NCI-H2171 treated with DMSO at 0.1 percent for 48 hours (cell line): ENCODE data around the gene NAT8L.
A peak's percentile ranks its signal among the peaks of the same experiment; 100 is the strongest.

Experiments
- DNase-seq: peaks from one replicate; lab custom pipeline; 2025; lab: John Stamatoyannopoulos, UW

Gene NAT8L

GRCh38 chr4:2046031-2046961, 12.8 kb upstream of the NAT8L start:
- no peak for DNase-seq

GRCh38 chr4:2047031-2047660, 12.0 kb upstream of the NAT8L start:
- DNase-seq: no peak

GRCh38 chr4:2047781-2048581, 11.1 kb upstream of the NAT8L start:
- DNase-seq: no peak

- no peak for DNase-seq
Observed at GRCh38 chr4:2048831-2049230, 10.3 kb upstream of the NAT8L start.

GRCh38 chr4:2049381-2049780, 9.7 kb upstream of the NAT8L start:
- DNase-seq: no peak

- no peak for DNase-seq
Observed at GRCh38 chr4:2049811-2050210, 9.3 kb upstream of the NAT8L start.

- DNase-seq: no peak
Observed at GRCh38 chr4:2051086-2051485, 8.0 kb upstream of the NAT8L start.

- no peak for DNase-seq
Observed at GRCh38 chr4:2054217-2054616, 4.9 kb upstream of the NAT8L start.

GRCh38 chr4:2057382-2058065, 1.6 kb upstream of the NAT8L start:
- no peak for DNase-seq

- DNase-seq: no peak
Observed at GRCh38 chr4:2058264-2059045, 672 bp upstream of the NAT8L start.

GRCh38 chr4:2059726-2060602, 837 bp downstream of the NAT8L start:
- peak; percentile 25 for DNase-seq

- DNase-seq: no peak
Observed at GRCh38 chr4:2060611-2061185, 1.6 kb downstream of the NAT8L start.

GRCh38 chr4:2061186-2062131, 2.3 kb downstream of the NAT8L start:
- DNase-seq: no peak

- DNase-seq: no peak
Observed at GRCh38 chr4:2062168-2062807, 3.2 kb downstream of the NAT8L start.

GRCh38 chr4:2062808-2063524, 3.8 kb downstream of the NAT8L start:
- no peak for DNase-seq

- no peak for DNase-seq
Observed at GRCh38 chr4:2063557-2064275, 4.6 kb downstream of the NAT8L start.
